Osteoblast (primary cell): ENCODE results near the gene FBRSL1. TPM values are rescaled to one million over a fixed set of nuclear protein-coding genes. Genes with fewer than 3 reads are reported as not detected.
"Not testable (repeated sequence)": the region's sequence is repeated elsewhere in the genome, so short reads cannot be mapped to it uniquely, and the experiment has no call there.

ENCODE experiments used
- DNase-seq: peaks from one replicate; pipeline ENCODE4 v3.0.0; 2011; ENCODE audit warnings: low spot score, mixed read lengths; ENCODE audit not compliant: insufficient read length; ENCODE audit errors: missing footprints
- H2AFZ ChIP-seq: 2 replicates; pipeline ENCODE4 v1.6.0; 2011; ENCODE audit warnings: mild to moderate bottlenecking, low read length
- H3K27ac ChIP-seq: 2 replicates; pipeline ENCODE4 v1.5.1; 2011; ENCODE audit warnings: mild to moderate bottlenecking, low read depth, low read length, moderate library complexity
- H3K27me3 ChIP-seq: 2 replicates; pipeline ENCODE4 v1.6.0; 2012; ENCODE audit warnings: mild to moderate bottlenecking, control low read depth, inconsistent platforms, low read length, moderate library complexity; ENCODE audit not compliant: insufficient read depth
- H3K36me3 ChIP-seq: 2 replicates; pipeline ENCODE4 v1.5.1; 2011; ENCODE audit warnings: mild to moderate bottlenecking, low read length, control low read depth, moderate library complexity; ENCODE audit not compliant: insufficient read depth
- H3K4me1 ChIP-seq: 2 replicates; pipeline ENCODE4 v1.5.1; 2011; ENCODE audit warnings: mild to moderate bottlenecking, low read length, control low read depth, moderate library complexity; ENCODE audit not compliant: insufficient read depth
- H3K4me2 ChIP-seq: 2 replicates; pipeline ENCODE4 v1.6.0; 2011; ENCODE audit warnings: mild to moderate bottlenecking, low read length; ENCODE audit not compliant: insufficient read depth
- H3K4me3 ChIP-seq: fragments of 200-600 bp; sonication (generic); 3 replicates; pipeline ENCODE4 v1.5.1; 2012; ENCODE audit warnings: mild to moderate bottlenecking, low read length, inconsistent platforms; ENCODE audit not compliant: insufficient read depth
- H3K79me2 ChIP-seq: 2 replicates; pipeline ENCODE4 v1.6.0; 2012; ENCODE audit warnings: mild to moderate bottlenecking, low read length, control low read depth, inconsistent platforms; ENCODE audit not compliant: insufficient read depth
- H3K9me3 ChIP-seq: 2 replicates; pipeline ENCODE4 v1.5.1; 2011; ENCODE audit warnings: low read depth, low read length, control low read depth
- H4K20me1 ChIP-seq: 2 replicates; pipeline ENCODE4 v1.6.0; 2012; ENCODE audit warnings: mild to moderate bottlenecking, low read length, control low read depth; ENCODE audit not compliant: insufficient read depth
- total RNA-seq: library from RNA; depleted of rRNA; stranded (reverse); fragments of >200 nt; gene quantifications from 2 replicates; pipeline ENCODE4 v1.2.3, GENCODE V29; 2012
- TF ChIP-seq, protein P1 (sequence below): IDR thresholded peaks from 2 replicates; pipeline ENCODE4 v1.5.1; 2011; ENCODE audit warnings: mild to moderate bottlenecking, low read depth, low read length, moderate library complexity; ENCODE audit errors: extremely low read depth

The FBRSL1 gene
- total RNA-seq, 1 donor, result 12.3 TPM

DNA sequence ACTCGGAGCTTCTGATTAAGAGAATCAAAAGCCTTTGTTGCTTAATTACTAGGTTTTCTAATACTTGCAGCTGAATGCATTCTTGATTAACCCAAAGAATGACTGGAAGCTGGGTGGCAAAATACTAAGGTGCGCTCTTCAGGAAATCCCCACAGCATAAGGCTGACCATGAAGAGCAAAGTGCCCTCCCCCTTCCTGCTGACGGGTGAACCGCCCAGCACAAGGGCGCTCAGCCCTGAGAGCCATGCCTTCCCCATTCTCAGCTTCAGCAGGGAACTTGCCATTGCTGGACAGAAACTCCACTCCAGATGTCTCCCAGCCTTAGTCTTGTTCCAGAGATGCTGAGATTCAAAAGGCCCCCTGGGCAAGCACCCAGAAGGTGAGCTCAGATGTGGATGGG is 27.2 kb upstream of the FBRSL1 start:
- no peak overlapping the region for H3K27ac ChIP-seq
- no peak overlapping the region for H2AFZ ChIP-seq
- no peaks in the 10 kb centered on the region for H3K79me2 ChIP-seq
- H3K4me3 ChIP-seq, result no peak overlapping the region
- TF ChIP-seq, protein P1, sequence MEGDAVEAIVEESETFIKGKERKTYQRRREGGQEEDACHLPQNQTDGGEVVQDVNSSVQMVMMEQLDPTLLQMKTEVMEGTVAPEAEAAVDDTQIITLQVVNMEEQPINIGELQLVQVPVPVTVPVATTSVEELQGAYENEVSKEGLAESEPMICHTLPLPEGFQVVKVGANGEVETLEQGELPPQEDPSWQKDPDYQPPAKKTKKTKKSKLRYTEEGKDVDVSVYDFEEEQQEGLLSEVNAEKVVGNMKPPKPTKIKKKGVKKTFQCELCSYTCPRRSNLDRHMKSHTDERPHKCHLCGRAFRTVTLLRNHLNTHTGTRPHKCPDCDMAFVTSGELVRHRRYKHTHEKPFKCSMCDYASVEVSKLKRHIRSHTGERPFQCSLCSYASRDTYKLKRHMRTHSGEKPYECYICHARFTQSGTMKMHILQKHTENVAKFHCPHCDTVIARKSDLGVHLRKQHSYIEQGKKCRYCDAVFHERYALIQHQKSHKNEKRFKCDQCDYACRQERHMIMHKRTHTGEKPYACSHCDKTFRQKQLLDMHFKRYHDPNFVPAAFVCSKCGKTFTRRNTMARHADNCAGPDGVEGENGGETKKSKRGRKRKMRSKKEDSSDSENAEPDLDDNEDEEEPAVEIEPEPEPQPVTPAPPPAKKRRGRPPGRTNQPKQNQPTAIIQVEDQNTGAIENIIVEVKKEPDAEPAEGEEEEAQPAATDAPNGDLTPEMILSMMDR, result no peak
- DNase-seq, result no peak
- H3K4me1 ChIP-seq, result no peaks in the 10 kb centered on the region
- H3K4me2 ChIP-seq, result no peak overlapping the region
- H3K36me3 ChIP-seq, result no peaks in the 10 kb centered on the region
- H3K27me3 ChIP-seq, result no peaks in the 10 kb centered on the region
- no peaks in the 10 kb centered on the region for H3K9me3 ChIP-seq
- no peaks in the 10 kb centered on the region for H4K20me1 ChIP-seq

DNA sequence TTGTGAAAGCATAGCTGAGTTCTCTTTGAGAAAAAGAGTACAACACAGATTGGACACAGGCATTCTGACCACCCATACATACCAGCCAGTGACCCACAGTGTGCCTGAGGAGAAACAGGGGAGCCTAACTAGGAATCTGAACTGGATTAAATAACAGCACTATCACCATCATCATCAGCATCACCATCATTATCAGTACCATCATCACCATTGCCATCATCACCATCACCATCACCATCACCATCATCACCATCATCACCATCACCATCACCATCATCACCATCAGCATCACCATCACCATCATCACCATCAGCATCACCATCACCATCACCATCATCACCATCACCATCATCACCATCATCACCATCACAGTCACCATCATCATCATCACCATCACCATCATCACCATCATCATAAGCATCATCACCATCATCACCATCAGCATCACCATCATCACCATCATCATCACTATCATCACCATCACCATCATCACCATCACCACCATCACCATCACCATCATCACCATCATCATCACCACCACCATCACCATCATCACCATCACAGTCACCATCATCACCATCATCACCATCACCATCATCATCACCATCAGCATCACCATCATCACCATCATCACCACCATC is 26.5 kb upstream of the FBRSL1 start:
- H3K27me3 ChIP-seq, H3K27ac ChIP-seq, H4K20me1 ChIP-seq, H3K9me3 ChIP-seq, H3K4me2 ChIP-seq, H3K36me3 ChIP-seq, H2AFZ ChIP-seq, DNase-seq, H3K79me2 ChIP-seq, H3K4me3 ChIP-seq, H3K4me1 ChIP-seq: not testable (repeated sequence)

DNA sequence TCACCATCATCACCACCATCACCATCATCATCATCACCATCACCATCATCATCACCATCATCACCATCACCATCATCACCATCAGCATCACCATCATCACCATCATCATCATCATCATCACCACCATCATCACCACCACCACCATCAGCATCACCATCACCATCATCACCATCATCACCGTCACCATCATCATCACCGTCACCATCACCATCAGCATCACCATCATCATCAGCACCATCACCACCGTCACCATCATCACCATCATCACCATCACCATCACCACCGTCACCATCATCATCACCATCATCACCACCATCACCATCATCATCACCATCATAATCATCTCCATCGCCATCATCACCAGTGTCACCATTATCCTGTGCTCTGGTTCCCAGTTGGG is 25.6 kb upstream of the FBRSL1 start:
- H3K4me2 ChIP-seq, H3K9me3 ChIP-seq, H3K4me1 ChIP-seq, H3K27ac ChIP-seq, H3K36me3 ChIP-seq, H3K4me3 ChIP-seq, DNase-seq, H2AFZ ChIP-seq, H3K27me3 ChIP-seq, H3K79me2 ChIP-seq, H4K20me1 ChIP-seq: not testable (repeated sequence)

DNA sequence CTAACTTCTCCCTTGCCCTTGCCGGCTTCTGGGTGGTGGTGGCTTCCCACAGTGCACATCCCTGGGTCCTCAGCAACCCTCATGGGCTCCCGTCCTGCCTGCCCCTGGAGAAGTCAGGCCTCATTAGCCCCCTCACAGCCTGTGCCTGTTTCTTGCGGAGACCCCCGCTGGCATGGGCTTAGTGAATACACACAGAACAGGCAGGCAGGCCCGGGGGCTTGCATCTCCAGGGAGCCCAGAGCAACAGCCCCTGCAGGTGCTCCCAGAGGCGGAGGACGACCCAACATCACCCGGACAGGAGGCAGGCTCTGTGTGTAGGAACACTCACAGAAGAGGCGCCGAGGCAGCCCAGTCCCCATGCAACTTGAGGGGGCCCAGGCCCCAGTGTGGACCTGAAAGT is 25.1 kb upstream of the FBRSL1 start:
- Histone ChIP-seq H3K4me1 (no peaks in the 10 kb centered on the region), H3K9me3 (no peaks in the 10 kb centered on the region), H3K4me3 (no peak overlapping the region), H3K79me2 (no peaks in the 10 kb centered on the region), H3K4me2 (no peak overlapping the region), H3K27ac (no peak overlapping the region), H3K27me3 (no peaks in the 10 kb centered on the region), H3K36me3 (no peaks in the 10 kb centered on the region), H2AFZ (no peak overlapping the region), H4K20me1 (no peaks in the 10 kb centered on the region)
- DNase-seq, result no peak
- TF ChIP-seq, protein P1, result no peak

DNA sequence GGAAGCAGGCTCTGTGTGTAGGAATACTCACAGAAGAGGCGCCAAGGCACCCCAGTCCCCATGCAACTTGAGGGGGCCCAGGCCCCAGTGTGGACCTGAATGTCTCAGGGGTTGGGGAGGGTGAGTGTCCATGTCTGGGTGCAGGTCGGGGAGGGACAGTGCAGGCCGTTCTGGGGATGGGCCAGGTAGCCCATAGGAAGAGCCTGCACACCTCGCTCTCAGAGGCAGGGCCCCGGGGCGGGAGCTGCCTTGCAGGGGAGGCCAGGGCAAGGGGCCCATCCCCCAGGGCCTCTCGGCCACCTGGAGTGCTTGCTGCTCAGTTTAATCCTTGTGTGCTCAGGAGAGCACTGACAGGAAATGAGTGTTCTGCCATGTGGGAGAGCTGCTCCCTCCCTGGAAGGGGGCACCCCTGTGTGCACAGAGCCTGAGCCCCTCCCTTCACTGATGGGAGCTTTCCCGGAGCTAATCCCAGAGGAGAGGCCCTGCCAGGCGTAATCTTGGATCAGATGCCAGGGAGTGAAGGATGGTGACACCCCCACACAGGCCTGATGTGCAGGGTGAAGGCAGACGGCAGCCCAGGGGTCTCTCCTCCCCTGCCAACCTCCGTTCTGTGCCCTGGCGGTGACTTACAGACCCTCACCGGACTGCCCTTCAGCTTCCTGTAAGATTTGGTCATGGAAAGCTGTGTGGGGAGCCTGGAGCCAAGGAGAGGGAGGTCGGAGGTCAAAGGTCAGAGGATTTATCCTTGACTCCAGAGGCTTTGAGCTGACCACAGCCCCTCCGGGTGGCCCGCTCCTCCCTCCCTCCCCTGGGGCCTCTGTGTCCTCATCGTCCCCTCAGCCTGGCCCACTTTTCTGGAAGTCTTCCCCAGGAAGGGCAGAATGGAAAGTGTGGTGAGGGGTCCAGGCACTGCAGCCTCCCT is 24.4 kb upstream of the FBRSL1 start:
- Histone ChIP-seq H3K27me3 (no peaks in the 10 kb centered on the region), H3K4me2 (no peak overlapping the region), H3K4me1 (no peaks in the 10 kb centered on the region), H2AFZ (no peak overlapping the region), H3K4me3 (no peak overlapping the region), H4K20me1 (no peaks in the 10 kb centered on the region), H3K9me3 (no peaks in the 10 kb centered on the region), H3K27ac (no peak overlapping the region), H3K79me2 (no peaks in the 10 kb centered on the region), H3K36me3 (no peaks in the 10 kb centered on the region)
- TF ChIP-seq, protein P1, result no peak
- DNase-seq, result peak; percentile 90
